Skeletal muscle tissue (tissue), 4 donors: ENCODE data around the gene ARHGAP10. TPM values are rescaled to one million over a fixed set of nuclear protein-coding genes. Genes with fewer than 3 reads are reported as not detected.

Experiments used
- H3K27ac ChIP-seq: one replicate; pipeline ENCODE4 v1.7.0; 2013; ENCODE audit warnings: mild to moderate bottlenecking, low read depth, low read length, inconsistent platforms
- H3K27me3 ChIP-seq, 3 donors: one replicate each; pipeline ENCODE4 v1.7.0; 2013; ENCODE audit warnings: low read length in 3 of 3; ENCODE audit not compliant: control insufficient read depth in 3 of 3, insufficient read depth in 3 of 3
- H3K36me3 ChIP-seq, 3 donors: one replicate each; pipeline ENCODE4 v1.7.0; 2013; ENCODE audit warnings: low read length in 3 of 3; ENCODE audit not compliant: control insufficient read depth in 3 of 3, insufficient read depth in 3 of 3
- H3K4me1 ChIP-seq, 3 donors: one replicate each; pipeline ENCODE4 v1.7.0; 2013; ENCODE audit warnings: low read length in 3 of 3, mild to moderate bottlenecking in 3 of 3; ENCODE audit not compliant: control insufficient read depth in 3 of 3, insufficient read depth in 3 of 3
- H3K4me3 ChIP-seq, 3 donors: one replicate each; pipeline ENCODE4 v1.7.0; 2013; ENCODE audit warnings: low read length in 3 of 3
- H3K9ac ChIP-seq, 3 donors: one replicate each; pipeline ENCODE4 v1.7.0; 2013; ENCODE audit warnings: low read length in 3 of 3, mild to moderate bottlenecking in 3 of 3, moderate library complexity in 2 of 3, low read depth in 1 of 3
- H3K9me3 ChIP-seq, 3 donors: one replicate each; pipeline ENCODE4 v1.7.0; 2013; ENCODE audit warnings: low read length in 3 of 3; ENCODE audit not compliant: control insufficient read depth in 3 of 3
- total RNA-seq: library from RNA; depleted of rRNA; stranded (reverse); fragments of >200 nt; gene quantifications from one replicate; pipeline ENCODE4 v1.2.3, GENCODE V29; 2014
- donor health status: Osteomylitis.

ARHGAP10 gene
- total RNA-seq, 1 donor from 2014 or later: 88.7 TPM

DNA sequence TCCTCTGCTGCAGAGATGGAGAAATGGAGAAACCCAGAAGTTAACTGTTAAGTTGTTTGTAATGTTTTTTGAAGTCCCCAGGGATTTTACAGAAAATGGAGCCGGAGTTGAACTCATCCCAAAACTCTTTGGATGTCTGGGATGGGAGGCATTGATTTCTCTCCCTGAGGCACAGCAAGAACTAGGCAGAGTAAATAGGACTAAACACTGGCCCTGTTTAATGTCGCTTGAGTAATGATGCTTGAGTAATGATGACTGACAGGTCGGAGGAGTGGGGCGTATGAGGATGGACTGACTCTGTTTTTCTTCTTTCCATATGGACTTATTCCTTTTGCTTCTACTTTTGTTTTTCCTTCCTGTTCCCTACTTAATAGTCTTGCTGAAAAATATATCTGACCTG is 69.9 kb downstream of the ARHGAP10 start:
- Histone ChIP-seq H3K9me3 (no peaks in the 10 kb centered on the region), H3K4me3 (no peak overlapping the region), H3K4me1 (peaks cover 19 to 38% (median 30%) of the 10 kb centered on the region in 3 donors), H3K27ac (peak overlapping the region; percentile 28), H3K27me3 (no peaks in the 10 kb centered on the region), H3K36me3 (no peaks in the 10 kb centered on the region), H3K9ac (no peak overlapping the region)

DNA sequence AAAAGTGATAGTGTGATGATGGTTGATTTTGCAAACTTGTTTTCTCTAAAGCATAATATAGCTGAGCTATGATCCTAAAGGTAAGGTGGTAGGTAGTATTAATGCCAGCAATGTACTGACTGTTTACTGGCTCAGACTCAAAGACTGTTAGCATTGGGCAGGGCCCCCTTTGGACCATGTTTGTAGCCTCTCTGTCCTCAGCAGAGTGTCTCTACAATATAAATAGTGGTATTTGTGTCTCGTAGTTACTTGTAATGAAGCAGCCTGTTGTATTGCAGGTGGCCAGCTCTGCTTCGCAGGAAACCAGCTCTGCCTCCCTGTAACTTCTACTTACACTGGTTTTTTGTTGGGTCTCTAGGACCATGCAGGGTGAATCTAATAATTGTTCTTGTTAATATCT is 70.5 kb downstream of the ARHGAP10 start:
- Histone ChIP-seq H3K36me3 (no peaks in the 10 kb centered on the region), H3K27ac (no peak overlapping the region), H3K9me3 (no peaks in the 10 kb centered on the region), H3K4me3 (no peak overlapping the region), H3K27me3 (no peaks in the 10 kb centered on the region), H3K9ac (no peak overlapping the region), H3K4me1 (peaks cover 19 to 38% (median 30%) of the 10 kb centered on the region in 3 donors)

DNA sequence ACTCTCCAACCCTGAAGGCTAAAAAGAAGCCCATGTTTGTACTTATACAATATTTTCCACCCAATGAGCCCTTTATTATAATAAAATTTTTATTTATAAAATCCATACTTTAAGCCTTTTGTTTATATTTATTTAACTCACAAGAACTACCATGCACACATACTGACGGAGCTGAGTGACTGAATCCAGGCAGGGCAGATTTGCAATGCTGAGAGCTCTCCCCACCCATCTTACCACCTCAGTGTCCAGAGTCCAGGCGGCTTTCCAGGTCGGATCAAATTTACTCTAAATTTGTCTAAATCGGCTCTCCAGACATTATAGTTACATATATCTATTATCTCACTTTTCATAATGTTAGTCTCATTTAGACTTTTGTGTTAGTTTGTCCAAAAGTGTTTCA is 74.1 kb downstream of the ARHGAP10 start:
- H3K9ac ChIP-seq: no peak overlapping the region
- no peaks in the 10 kb centered on the region for H3K9me3 ChIP-seq
- H3K4me1 ChIP-seq: peaks cover 11 to 38% (median 19%) of the 10 kb centered on the region in 3 donors
- no peak overlapping the region for H3K4me3 ChIP-seq
- H3K27ac ChIP-seq: no peak overlapping the region
- H3K27me3 ChIP-seq: no peaks in the 10 kb centered on the region
- no peaks in the 10 kb centered on the region for H3K36me3 ChIP-seq

DNA sequence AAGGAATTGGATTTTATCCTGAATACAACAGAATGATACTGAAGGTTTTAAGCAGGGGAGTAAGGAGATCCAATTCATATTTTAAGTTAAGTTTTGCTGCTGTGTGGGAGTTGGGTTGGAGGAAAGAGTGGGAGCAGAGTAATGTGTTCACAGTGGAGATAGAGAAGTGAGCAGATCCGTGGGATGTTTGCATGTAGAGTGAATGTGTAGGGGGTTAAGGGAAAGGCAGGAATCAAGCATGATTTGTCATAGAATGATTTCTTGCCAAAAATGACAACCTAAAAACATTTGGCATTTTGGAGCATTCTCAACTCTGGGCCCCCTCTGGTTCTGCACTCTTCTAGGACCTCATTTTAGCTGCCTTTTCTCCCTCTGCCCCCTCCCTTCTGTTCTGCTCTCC is 76.6 kb downstream of the ARHGAP10 start:
- no peak overlapping the region for H3K27ac ChIP-seq
- H3K36me3 ChIP-seq: no peaks in the 10 kb centered on the region
- H3K9me3 ChIP-seq: no peaks in the 10 kb centered on the region
- no peak overlapping the region for H3K4me3 ChIP-seq
- H3K27me3 ChIP-seq: no peaks in the 10 kb centered on the region
- no peak overlapping the region for H3K9ac ChIP-seq
- peaks cover 18 to 34% (median 19%) of the 10 kb centered on the region in 3 donors for H3K4me1 ChIP-seq

DNA sequence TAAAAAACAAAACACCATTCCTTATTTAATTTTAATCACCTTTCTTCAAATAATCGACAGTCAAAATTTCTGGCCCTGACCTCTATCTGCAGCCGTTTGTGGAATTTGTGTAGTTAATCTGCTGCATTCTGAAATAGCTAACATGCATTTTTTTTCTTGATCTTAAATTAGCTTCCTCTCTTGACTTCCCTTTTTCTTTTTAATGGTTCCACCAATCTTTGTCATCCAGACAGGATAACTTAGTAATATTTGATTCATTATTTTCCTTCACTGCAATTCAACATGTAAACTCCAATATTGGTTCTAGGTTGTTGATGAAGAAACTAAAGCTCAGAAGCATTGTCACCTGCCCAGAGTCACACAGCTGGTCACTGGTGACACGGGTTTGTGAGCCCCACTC is 77.3 kb downstream of the ARHGAP10 start:
- H3K4me3 ChIP-seq: no peak overlapping the region
- H3K27me3 ChIP-seq: no peaks in the 10 kb centered on the region
- H3K4me1 ChIP-seq: peaks cover 25 to 39% (median 26%) of the 10 kb centered on the region in 3 donors
- H3K9ac ChIP-seq: no peak overlapping the region
- H3K27ac ChIP-seq: no peak overlapping the region
- H3K36me3 ChIP-seq: no peaks in the 10 kb centered on the region
- H3K9me3 ChIP-seq: no peaks in the 10 kb centered on the region

DNA sequence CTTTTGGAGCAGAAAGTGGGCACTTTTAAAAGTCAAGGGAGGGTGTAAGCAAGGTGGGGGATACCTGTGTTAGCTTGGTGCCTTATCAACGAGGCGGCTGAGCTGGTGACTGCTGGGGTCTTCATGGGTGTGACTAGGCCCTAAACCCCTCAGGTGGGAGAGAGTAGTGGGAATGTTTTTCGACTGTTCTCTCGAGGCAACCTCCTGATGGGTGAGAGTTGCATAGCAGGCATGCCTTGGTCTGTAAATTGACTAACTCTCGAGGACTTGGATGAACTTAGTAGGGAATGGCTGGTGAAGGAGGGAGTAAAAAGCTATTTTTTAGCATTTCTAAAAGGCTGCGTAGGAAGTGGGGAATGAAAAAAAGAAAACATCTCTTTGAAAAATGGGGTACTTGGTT is 80.0 kb downstream of the ARHGAP10 start:
- Histone ChIP-seq H3K4me3 (no peak overlapping the region), H3K27me3 (no peaks in the 10 kb centered on the region), H3K36me3 (no peaks in the 10 kb centered on the region), H3K9ac (no peak overlapping the region), H3K9me3 (no peaks in the 10 kb centered on the region), H3K27ac (no peak overlapping the region), H3K4me1 (peaks cover 44 to 56% (median 45%) of the 10 kb centered on the region in 3 donors)

DNA sequence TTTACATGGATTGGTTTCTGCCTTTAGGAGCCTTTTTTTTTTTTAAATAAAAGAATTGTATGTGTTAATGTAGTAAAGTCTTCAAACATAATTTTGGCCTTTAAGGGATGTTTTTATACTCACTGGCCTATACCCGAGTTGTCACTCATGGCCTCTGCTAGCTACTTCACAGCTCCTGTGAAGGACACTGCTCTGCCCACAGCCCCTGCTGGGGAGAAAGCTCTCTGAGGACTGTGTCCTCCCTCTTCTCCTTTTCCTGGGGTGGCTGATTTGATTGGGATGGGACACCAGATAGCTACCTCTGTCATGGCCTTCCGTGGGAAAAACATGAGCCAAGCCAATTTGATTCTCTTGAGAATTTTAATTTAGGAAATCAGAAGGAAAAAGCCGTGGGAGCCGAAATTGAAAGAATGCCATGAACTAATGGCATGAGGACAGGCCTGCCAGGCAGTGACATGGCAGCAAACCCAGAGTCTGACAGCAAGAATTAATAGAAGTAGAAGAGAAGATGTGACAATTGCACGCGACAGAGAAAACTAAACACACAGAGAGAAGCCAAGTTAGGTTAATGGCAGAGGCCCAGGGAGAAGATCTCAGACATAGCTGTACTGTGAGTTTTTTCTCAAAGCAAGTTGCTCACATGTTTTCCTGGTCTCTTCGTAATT is 81.4 kb downstream of the ARHGAP10 start:
- H3K4me1 ChIP-seq: peaks cover 49 to 65% (median 54%) of the 10 kb centered on the region in 3 donors
- peak overlapping the region; percentile 59 for H3K27ac ChIP-seq
- peak overlapping the region; percentile 16 to 36 (median 20) for H3K4me3 ChIP-seq
- no peaks in the 10 kb centered on the region for H3K27me3 ChIP-seq
- H3K36me3 ChIP-seq: no peaks in the 10 kb centered on the region
- H3K9me3 ChIP-seq: no peaks in the 10 kb centered on the region
- H3K9ac ChIP-seq: peak overlapping the region; percentile 10 to 60 (median 47)

DNA sequence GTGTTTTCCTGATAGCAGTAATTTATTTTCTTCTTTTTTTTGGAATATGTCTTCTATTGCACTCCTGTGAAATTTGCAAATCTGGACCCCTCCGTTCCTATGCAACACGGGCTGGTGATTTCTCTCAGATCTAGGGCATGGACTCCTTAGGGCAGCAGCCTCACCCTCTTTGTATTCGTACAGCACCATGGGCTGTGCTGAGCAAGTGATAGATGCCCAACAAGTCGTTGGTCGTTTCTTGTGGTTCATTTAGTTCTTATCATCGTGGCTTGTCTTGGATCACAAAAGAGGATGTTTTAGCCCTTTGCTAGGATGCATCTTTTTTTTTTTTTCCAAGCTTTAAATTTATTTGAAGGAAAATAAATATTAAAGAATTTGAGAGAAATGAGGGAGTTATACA is 82.1 kb downstream of the ARHGAP10 start:
- peak overlapping the region in 1 of 3 donors; percentile 36 for H3K4me3 ChIP-seq
- H3K9ac ChIP-seq: no peak overlapping the region
- no peaks in the 10 kb centered on the region for H3K27me3 ChIP-seq
- no peaks in the 10 kb centered on the region for H3K36me3 ChIP-seq
- H3K27ac ChIP-seq: no peak overlapping the region
- H3K9me3 ChIP-seq: no peaks in the 10 kb centered on the region
- peaks cover 46 to 58% (median 49%) of the 10 kb centered on the region in 3 donors for H3K4me1 ChIP-seq

DNA sequence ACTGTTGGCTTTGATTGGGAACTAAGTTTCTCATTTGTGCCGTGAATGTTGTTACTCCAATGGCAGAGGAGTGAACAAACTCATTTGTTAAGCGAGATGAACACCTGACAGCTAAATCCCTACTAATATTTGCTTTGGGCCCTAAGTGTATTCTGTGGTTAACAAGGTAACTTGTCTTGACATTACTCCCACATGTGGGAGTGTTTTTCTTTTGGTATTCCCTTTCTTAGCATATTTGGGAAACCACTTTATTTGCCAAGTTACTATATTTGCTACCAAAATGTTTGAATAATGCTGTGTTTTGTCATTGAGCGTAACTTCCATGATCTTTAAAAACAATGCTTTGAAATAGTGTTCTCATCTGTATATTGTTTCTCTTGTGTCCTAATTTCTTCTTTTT is 82.5 kb downstream of the ARHGAP10 start:
- peaks cover 46 to 56% (median 48%) of the 10 kb centered on the region in 3 donors for H3K4me1 ChIP-seq
- no peak overlapping the region for H3K4me3 ChIP-seq
- no peaks in the 10 kb centered on the region for H3K36me3 ChIP-seq
- H3K9ac ChIP-seq: no peak overlapping the region
- no peak overlapping the region for H3K27ac ChIP-seq
- no peaks in the 10 kb centered on the region for H3K27me3 ChIP-seq
- H3K9me3 ChIP-seq: no peaks in the 10 kb centered on the region

DNA sequence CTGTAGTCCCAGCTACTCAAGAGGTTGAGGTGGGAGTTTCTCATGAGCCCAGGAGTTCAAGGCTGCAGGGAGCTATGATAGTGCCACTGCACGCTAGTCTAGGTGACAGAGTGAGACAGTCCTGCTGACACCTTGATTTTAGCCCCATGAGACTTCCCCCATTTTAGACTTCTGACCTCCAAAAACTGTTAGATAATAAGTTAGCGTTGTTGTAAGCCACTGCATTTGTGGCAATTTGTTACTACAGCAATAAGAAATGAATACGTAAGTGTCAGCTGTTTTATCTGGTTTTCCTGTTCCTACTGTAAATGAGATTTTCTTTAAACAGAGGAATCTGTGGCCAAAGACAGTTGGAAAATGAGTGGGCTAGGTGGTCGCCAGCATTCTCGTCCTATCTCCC is 83.9 kb downstream of the ARHGAP10 start:
- H3K9me3 ChIP-seq: no peaks in the 10 kb centered on the region
- peak overlapping the region; percentile 7 for H3K27ac ChIP-seq
- no peaks in the 10 kb centered on the region for H3K36me3 ChIP-seq
- peaks cover 46 to 58% (median 46%) of the 10 kb centered on the region in 3 donors for H3K4me1 ChIP-seq
- no peak overlapping the region for H3K9ac ChIP-seq
- no peak overlapping the region for H3K4me3 ChIP-seq
- no peaks in the 10 kb centered on the region for H3K27me3 ChIP-seq
